HEK293 (cell line): Measurements from ENCODE around the gene APCDD1L.

Source experiments
- CTCF ChIP-seq: fragments of 450-650 bp; formaldehyde crosslinking; IDR thresholded peaks from 2 replicates; pipeline ENCODE4 v1.5.1; 2016; ENCODE audit warnings: missing biosample characterization, missing genetic modification characterization
- KLF16 ChIP-seq: fragments of 450-650 bp; formaldehyde crosslinking; IDR thresholded peaks from 2 replicates; pipeline ENCODE4 v1.5.1; 2017; ENCODE audit warnings: missing biosample characterization, missing genetic modification characterization
- PRDM4 ChIP-seq: fragments of 450-650 bp; formaldehyde crosslinking; IDR thresholded peaks from 2 replicates; pipeline ENCODE4 v1.5.1; 2017; ENCODE audit warnings: missing biosample characterization, missing genetic modification characterization
- YY1 ChIP-seq: fragments of 450-650 bp; formaldehyde crosslinking; IDR thresholded peaks from 2 replicates; pipeline ENCODE4 v1.5.1; 2018; ENCODE audit warnings: missing biosample characterization, missing genetic modification characterization
- ZBTB7A ChIP-seq: fragments of 450-650 bp; formaldehyde crosslinking; IDR thresholded peaks from 2 replicates; pipeline ENCODE4 v1.5.1; 2016; ENCODE audit warnings: low read depth, missing biosample characterization, missing genetic modification characterization
- ZFP37 ChIP-seq: fragments of 450-650 bp; formaldehyde crosslinking; IDR thresholded peaks from 2 replicates; pipeline ENCODE4 v1.5.1; 2016; ENCODE audit warnings: missing biosample characterization, missing genetic modification characterization
- ZNF473 ChIP-seq: fragments of 450-650 bp; formaldehyde crosslinking; IDR thresholded peaks from 2 replicates; pipeline ENCODE4 v1.5.1; 2017; ENCODE audit warnings: missing biosample characterization, missing genetic modification characterization
- ZNF530 ChIP-seq: fragments of 450-650 bp; formaldehyde crosslinking; IDR thresholded peaks from 2 replicates; pipeline ENCODE4 v1.5.1; 2016; ENCODE audit warnings: low read depth, missing biosample characterization, missing genetic modification characterization
- ZSCAN5A ChIP-seq: fragments of 450-650 bp; formaldehyde crosslinking; IDR thresholded peaks from 2 replicates; pipeline ENCODE4 v1.5.1; 2016; ENCODE audit warnings: missing biosample characterization, missing genetic modification characterization

GRCh38 chr20:58432186-58432954 is 82.8 kb downstream of the APCDD1L start:
- TF ChIP-seq CTCF (tag by site-specific recombination), result no peak
- TF ChIP-seq ZBTB7A (tag by site-specific recombination), result no peak
- TF ChIP-seq KLF16, result no peak
- no peak for TF ChIP-seq ZNF530 (tag by site-specific recombination)
- TF ChIP-seq ZFP37 (tag by site-specific recombination), result no peak
- TF ChIP-seq ZNF473 (tag by site-specific recombination), result no peak
- no peak for TF ChIP-seq ZSCAN5A (tag by site-specific recombination)
- TF ChIP-seq PRDM4 (tag by site-specific recombination), result no peak
- TF ChIP-seq YY1 (tag by site-specific recombination), result no peak
